Peyer's patch (tissue), 4 donors: ENCODE data around the gene NENF.

Experiments used
- CTCF ChIP-seq, 6 experiments: fragments of 450-650 bp in 4 of 6; fragments of 200-600 bp in 2 of 6; sonication (generic) in 1 of 6; IDR thresholded peaks; one replicate each; pipeline ENCODE4 v1.5.1; 2017 to 2019; ENCODE audit warnings: antibody characterized with exemption in 6 of 6, mild to moderate bottlenecking in 3 of 6, moderate library complexity in 1 of 6
- POLR2A ChIP-seq, 2 donors: fragments of 450-650 bp; IDR thresholded peaks; one replicate each; pipeline ENCODE4 v1.5.1; 2017; ENCODE audit warnings: antibody characterized with exemption in 2 of 2, mild to moderate bottlenecking in 2 of 2, moderate library complexity in 2 of 2

- TF ChIP-seq CTCF (IDR thresholded peaks at IDR 0.05) (no peak), POLR2A (IDR thresholded peaks at IDR 0.05) (no peak)
Observed at GRCh38 chr1:212486619-212486975, 53.9 kb downstream of the NENF start.
